Keratinocyte (primary cell): ENCODE results near the gene ANXA8.
"Not testable (repeated sequence)": the region's sequence is repeated elsewhere in the genome, so short reads cannot be mapped to it uniquely, and the experiment has no call there.

Source experiments
- EZH2 ChIP-seq: IDR thresholded peaks from one replicate; pipeline ENCODE4 v1.6.1; 2012; ENCODE audit warnings: inconsistent platforms, mild to moderate bottlenecking, low read length, moderate library complexity
- TF ChIP-seq, protein P1 (sequence below), 3 experiments: IDR thresholded peaks in 1 of 3; conservative IDR thresholded peaks in 1 of 3; optimal IDR thresholded peaks in 1 of 3; 2 replicates in 2 of 3; 3 replicates in 1 of 3; pipeline versions ENCODE3 to v1.5.1; 2011; ENCODE audit warnings: low read length in 3 of 3, mild to moderate bottlenecking in 3 of 3, moderate library complexity in 2 of 3, control low read depth in 1 of 3, inconsistent platforms in 1 of 3; ENCODE audit not compliant: insufficient read depth in 2 of 3; ENCODE audit errors: extremely low read depth in 1 of 3

DNA sequence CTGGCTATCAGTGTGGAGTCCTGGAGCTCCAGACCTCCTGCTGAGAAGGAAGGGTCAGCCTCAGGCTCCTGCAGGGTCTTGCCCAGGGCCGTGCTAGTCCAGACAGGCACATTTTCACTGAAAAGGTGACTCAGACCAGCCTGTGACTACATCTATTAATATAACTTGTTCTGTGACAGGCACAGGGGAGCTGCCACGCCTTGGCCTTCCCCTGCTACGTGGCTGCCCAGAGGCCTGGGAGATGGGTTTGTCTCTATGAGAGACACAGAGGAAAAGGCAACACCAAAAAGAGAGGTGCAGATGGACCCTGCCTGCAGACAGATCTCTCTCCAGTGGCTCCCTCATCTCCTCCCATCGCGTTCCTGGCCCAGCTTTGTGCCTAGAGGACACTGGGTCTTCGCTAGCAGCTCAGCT lies 2.1 kb downstream of the ANXA8 start:
- TF ChIP-seq, protein P1, sequence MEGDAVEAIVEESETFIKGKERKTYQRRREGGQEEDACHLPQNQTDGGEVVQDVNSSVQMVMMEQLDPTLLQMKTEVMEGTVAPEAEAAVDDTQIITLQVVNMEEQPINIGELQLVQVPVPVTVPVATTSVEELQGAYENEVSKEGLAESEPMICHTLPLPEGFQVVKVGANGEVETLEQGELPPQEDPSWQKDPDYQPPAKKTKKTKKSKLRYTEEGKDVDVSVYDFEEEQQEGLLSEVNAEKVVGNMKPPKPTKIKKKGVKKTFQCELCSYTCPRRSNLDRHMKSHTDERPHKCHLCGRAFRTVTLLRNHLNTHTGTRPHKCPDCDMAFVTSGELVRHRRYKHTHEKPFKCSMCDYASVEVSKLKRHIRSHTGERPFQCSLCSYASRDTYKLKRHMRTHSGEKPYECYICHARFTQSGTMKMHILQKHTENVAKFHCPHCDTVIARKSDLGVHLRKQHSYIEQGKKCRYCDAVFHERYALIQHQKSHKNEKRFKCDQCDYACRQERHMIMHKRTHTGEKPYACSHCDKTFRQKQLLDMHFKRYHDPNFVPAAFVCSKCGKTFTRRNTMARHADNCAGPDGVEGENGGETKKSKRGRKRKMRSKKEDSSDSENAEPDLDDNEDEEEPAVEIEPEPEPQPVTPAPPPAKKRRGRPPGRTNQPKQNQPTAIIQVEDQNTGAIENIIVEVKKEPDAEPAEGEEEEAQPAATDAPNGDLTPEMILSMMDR (optimal IDR thresholded peaks at IDR 0.05 in 1 of 3, IDR thresholded peaks at IDR 0.05 in 1 of 3, conservative IDR thresholded peaks at IDR 0.05 in 1 of 3; ENCODE audit: extremely low read depth in 1 of 3, insufficient read depth in 2 of 3, low read length in 3 of 3): not testable (repeated sequence)
- TF ChIP-seq EZH2: not testable (repeated sequence)
